Smooth muscle cell (in vitro differentiated cells): ENCODE measurements around the gene NCBP1. TPM values are rescaled to one million over a fixed set of nuclear protein-coding genes. Genes with fewer than 3 reads are reported as not detected.

ENCODE experiments used
- DNase-seq: peaks from one replicate; lab custom pipeline; 2025; ENCODE audit not compliant: unreplicated experiment; lab: John Stamatoyannopoulos, UW
- H2AFZ ChIP-seq: fragments of 200-600 bp; sonication (generic); 2 replicates; pipeline ENCODE4 v1.6.0; 2016; ENCODE audit warnings: antibody characterized with exemption, low read depth, mild to moderate bottlenecking
- H3F3A ChIP-seq: fragments of 200-600 bp; sonication (generic); 2 replicates; pipeline ENCODE4 v1.6.0; 2017; ENCODE audit warnings: antibody characterized with exemption, low read depth
- H3K27ac ChIP-seq: fragments of 200-600 bp; sonication (generic); 2 replicates; pipeline ENCODE4 v1.5.1; 2016; ENCODE audit warnings: low read depth, mild to moderate bottlenecking
- H3K27me3 ChIP-seq: fragments of 200-600 bp; sonication (generic); 2 replicates; pipeline ENCODE4 v1.6.1; 2016; ENCODE audit warnings: low read depth, mild to moderate bottlenecking
- H3K36me3 ChIP-seq: fragments of 200-600 bp; sonication (generic); 2 replicates; pipeline ENCODE4 v1.5.1; 2016; ENCODE audit warnings: low read depth
- H3K4me1 ChIP-seq: fragments of 200-600 bp; sonication (generic); 2 replicates; pipeline ENCODE4 v1.5.1; 2016; ENCODE audit warnings: low read depth
- H3K4me2 ChIP-seq: fragments of 200-600 bp; sonication (generic); 2 replicates; pipeline ENCODE4 v1.6.0; 2016; ENCODE audit warnings: mild to moderate bottlenecking
- H3K4me3 ChIP-seq: fragments of 200-600 bp; sonication (generic); 2 replicates; pipeline ENCODE4 v1.5.1; 2016; ENCODE audit warnings: mild to moderate bottlenecking
- H3K79me2 ChIP-seq: fragments of 200-600 bp; sonication (generic); 2 replicates; pipeline ENCODE4 v1.6.0; 2016; ENCODE audit warnings: low read depth, mild to moderate bottlenecking
- H3K9ac ChIP-seq: fragments of 200-600 bp; sonication (generic); 2 replicates; pipeline ENCODE4 v1.6.0; 2016; ENCODE audit warnings: low read depth
- H3K9me3 ChIP-seq: fragments of 200-600 bp; sonication (generic); replicated peaks from 2 replicates; pipeline ENCODE4 v1.5.1; 2016; ENCODE audit warnings: low read depth
- H4K20me1 ChIP-seq: fragments of 200-600 bp; sonication (generic); 2 replicates; pipeline ENCODE4 v1.6.0; 2016; ENCODE audit warnings: low read depth
- WGBS: methylation state at CpG from one replicate; pipeline ENCODE4 v1.1.7; 2016; ENCODE audit warnings: low lambda C conversion rate; 5-methylcytosine and 5-hydroxymethylcytosine counted together
- polyA plus RNA-seq: library from polyadenylated mRNA; unstranded; fragments of >200 nt; fragmentation: Nextera tagmentation; extraction: Ambion mirVana; gene quantifications from 2 replicates; pipeline ENCODE4 v1.2.1, GENCODE V29; 2016
- total RNA-seq: library from RNA; depleted of rRNA; stranded (reverse); fragments of >200 nt; gene quantifications from 2 replicates; pipeline ENCODE4 v1.2.3, GENCODE V29; 2014
- TF ChIP-seq, protein P1 (sequence below): fragments of 200-600 bp; sonication (generic); IDR thresholded peaks from 2 replicates; pipeline ENCODE4 v1.5.1; 2017; ENCODE audit warnings: borderline replicate concordance, mild to moderate bottlenecking, antibody characterized with exemption; ENCODE audit not compliant: insufficient read depth, poor library complexity, severe bottlenecking

The NCBP1 gene
- total and polyA plus RNA-seq, 2 experiments from 2014 or later: 21.2 to 29.5 TPM

- WGBS: 77% methylated on average over 7 of the region's 7 CpGs
- H3K27me3 ChIP-seq: no peaks in the 10 kb centered on the region
- peaks cover 51% of the 10 kb centered on the region for H4K20me1 ChIP-seq
- peaks cover 31% of the 10 kb centered on the region for H3K4me1 ChIP-seq
- H3K9ac ChIP-seq: peak overlapping the region; percentile 95
- H3F3A ChIP-seq: peaks cover 11% of the 10 kb centered on the region
- H3K4me3 ChIP-seq: peak overlapping the region; percentile 81
- H3K79me2 ChIP-seq: peaks cover 81% of the 10 kb centered on the region
- TF ChIP-seq, protein P1, sequence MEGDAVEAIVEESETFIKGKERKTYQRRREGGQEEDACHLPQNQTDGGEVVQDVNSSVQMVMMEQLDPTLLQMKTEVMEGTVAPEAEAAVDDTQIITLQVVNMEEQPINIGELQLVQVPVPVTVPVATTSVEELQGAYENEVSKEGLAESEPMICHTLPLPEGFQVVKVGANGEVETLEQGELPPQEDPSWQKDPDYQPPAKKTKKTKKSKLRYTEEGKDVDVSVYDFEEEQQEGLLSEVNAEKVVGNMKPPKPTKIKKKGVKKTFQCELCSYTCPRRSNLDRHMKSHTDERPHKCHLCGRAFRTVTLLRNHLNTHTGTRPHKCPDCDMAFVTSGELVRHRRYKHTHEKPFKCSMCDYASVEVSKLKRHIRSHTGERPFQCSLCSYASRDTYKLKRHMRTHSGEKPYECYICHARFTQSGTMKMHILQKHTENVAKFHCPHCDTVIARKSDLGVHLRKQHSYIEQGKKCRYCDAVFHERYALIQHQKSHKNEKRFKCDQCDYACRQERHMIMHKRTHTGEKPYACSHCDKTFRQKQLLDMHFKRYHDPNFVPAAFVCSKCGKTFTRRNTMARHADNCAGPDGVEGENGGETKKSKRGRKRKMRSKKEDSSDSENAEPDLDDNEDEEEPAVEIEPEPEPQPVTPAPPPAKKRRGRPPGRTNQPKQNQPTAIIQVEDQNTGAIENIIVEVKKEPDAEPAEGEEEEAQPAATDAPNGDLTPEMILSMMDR: no peak
- H3K27ac ChIP-seq: peak overlapping the region; percentile 98
- H3K36me3 ChIP-seq: no peaks in the 10 kb centered on the region
- H3K4me2 ChIP-seq: peak overlapping the region; percentile 88
- H2AFZ ChIP-seq: no peak overlapping the region
- no peaks in the 10 kb centered on the region for H3K9me3 ChIP-seq
- DNase-seq: no peak
Observed at GRCh38 chr9:97635026-97635425, 1.4 kb downstream of the NCBP1 start.

DNA sequence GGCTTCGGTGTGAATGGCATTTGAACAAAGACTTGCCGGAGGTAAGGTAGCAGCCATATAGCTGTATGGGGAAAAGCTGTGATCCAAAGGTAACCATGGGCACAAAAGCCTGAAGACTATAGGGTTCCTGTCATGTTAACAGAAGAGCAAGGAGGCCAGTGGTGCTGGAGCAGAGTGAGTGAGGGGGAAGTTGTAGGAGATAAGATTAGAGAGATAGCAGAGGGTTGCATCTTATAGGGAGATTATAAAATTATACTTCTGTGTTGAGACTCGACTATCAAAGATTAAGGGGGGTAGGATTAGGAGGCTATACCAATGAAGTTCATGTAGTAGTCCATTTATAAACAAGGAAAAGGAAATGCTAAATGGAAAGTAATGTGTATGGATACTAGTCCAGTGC lies 3.3 kb downstream of the NCBP1 start:
- no peak overlapping the region for H2AFZ ChIP-seq
- H3K27me3 ChIP-seq: no peaks in the 10 kb centered on the region
- no peak overlapping the region for H3K4me3 ChIP-seq
- H3K4me1 ChIP-seq: peaks cover 28% of the 10 kb centered on the region
- H3K9me3 ChIP-seq: no peaks in the 10 kb centered on the region
- peaks cover 74% of the 10 kb centered on the region for H3K79me2 ChIP-seq
- no peaks in the 10 kb centered on the region for H3K36me3 ChIP-seq
- DNase-seq: no peak
- TF ChIP-seq, protein P1: no peak
- peaks cover 7% of the 10 kb centered on the region for H3F3A ChIP-seq
- peaks cover 67% of the 10 kb centered on the region for H4K20me1 ChIP-seq
- no peak overlapping the region for H3K9ac ChIP-seq
- no peak overlapping the region for H3K27ac ChIP-seq
- peak overlapping the region; percentile 14 for H3K4me2 ChIP-seq
- WGBS: 88% methylated on average over 3 of the region's 3 CpGs

DNA sequence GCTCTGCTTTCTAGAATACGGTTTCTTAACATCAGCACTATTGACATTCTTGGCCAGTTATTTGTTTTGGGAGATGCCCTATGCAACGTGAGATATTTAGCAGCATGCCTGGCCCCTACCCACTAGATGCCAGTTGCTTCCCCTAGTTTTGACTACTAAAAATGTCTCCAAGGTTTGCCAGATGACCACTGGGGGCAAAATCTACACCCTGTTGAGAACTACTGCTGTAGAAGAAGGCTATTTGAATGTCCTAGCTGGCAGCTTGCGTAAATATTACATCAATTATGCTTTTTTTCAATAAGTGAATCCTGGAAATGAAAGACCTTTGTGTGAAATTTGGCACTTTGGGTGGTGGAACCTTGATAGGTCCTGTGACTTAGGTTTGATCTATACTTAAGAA lies 5.0 kb downstream of the NCBP1 start:
- DNase-seq: no peak
- no peak overlapping the region for H2AFZ ChIP-seq
- peaks cover 7% of the 10 kb centered on the region for H3F3A ChIP-seq
- WGBS: 88% methylated on average over 3 of the region's 3 CpGs
- H3K9ac ChIP-seq: no peak overlapping the region
- no peak overlapping the region for H3K4me3 ChIP-seq
- TF ChIP-seq, protein P1: no peak
- no peak overlapping the region for H3K4me2 ChIP-seq
- no peaks in the 10 kb centered on the region for H3K27me3 ChIP-seq
- no peaks in the 10 kb centered on the region for H3K9me3 ChIP-seq
- peaks cover 71% of the 10 kb centered on the region for H4K20me1 ChIP-seq
- H3K36me3 ChIP-seq: peaks cover 11% of the 10 kb centered on the region
- H3K4me1 ChIP-seq: peaks cover 26% of the 10 kb centered on the region
- H3K27ac ChIP-seq: no peak overlapping the region
- H3K79me2 ChIP-seq: peaks cover 79% of the 10 kb centered on the region

GRCh38 chr9:97640325-97640724 lies 6.7 kb downstream of the NCBP1 start:
- Histone ChIP-seq H2AFZ (no peak overlapping the region), H3K9ac (no peak overlapping the region), H3K4me2 (no peak overlapping the region), H3K79me2 (peaks cover 64% of the 10 kb centered on the region), H3K4me1 (peaks cover 15% of the 10 kb centered on the region), H3K9me3 (no peaks in the 10 kb centered on the region), H3F3A (no peaks in the 10 kb centered on the region), H3K27ac (no peak overlapping the region), H4K20me1 (peaks cover 63% of the 10 kb centered on the region), H3K27me3 (no peaks in the 10 kb centered on the region), H3K36me3 (peaks cover 11% of the 10 kb centered on the region), H3K4me3 (no peak overlapping the region)
- WGBS: 90% methylated on average over 2 of the region's 2 CpGs
- TF ChIP-seq, protein P1: no peak
- no peak for DNase-seq
